DMS 273 (cell line): ENCODE measurements around the gene LAMA4.

Experiments
- DNase-seq: peaks from one replicate; lab custom pipeline; 2025; ENCODE audit not compliant: unreplicated experiment; lab: John Stamatoyannopoulos, UW

LAMA4 gene, protein sequence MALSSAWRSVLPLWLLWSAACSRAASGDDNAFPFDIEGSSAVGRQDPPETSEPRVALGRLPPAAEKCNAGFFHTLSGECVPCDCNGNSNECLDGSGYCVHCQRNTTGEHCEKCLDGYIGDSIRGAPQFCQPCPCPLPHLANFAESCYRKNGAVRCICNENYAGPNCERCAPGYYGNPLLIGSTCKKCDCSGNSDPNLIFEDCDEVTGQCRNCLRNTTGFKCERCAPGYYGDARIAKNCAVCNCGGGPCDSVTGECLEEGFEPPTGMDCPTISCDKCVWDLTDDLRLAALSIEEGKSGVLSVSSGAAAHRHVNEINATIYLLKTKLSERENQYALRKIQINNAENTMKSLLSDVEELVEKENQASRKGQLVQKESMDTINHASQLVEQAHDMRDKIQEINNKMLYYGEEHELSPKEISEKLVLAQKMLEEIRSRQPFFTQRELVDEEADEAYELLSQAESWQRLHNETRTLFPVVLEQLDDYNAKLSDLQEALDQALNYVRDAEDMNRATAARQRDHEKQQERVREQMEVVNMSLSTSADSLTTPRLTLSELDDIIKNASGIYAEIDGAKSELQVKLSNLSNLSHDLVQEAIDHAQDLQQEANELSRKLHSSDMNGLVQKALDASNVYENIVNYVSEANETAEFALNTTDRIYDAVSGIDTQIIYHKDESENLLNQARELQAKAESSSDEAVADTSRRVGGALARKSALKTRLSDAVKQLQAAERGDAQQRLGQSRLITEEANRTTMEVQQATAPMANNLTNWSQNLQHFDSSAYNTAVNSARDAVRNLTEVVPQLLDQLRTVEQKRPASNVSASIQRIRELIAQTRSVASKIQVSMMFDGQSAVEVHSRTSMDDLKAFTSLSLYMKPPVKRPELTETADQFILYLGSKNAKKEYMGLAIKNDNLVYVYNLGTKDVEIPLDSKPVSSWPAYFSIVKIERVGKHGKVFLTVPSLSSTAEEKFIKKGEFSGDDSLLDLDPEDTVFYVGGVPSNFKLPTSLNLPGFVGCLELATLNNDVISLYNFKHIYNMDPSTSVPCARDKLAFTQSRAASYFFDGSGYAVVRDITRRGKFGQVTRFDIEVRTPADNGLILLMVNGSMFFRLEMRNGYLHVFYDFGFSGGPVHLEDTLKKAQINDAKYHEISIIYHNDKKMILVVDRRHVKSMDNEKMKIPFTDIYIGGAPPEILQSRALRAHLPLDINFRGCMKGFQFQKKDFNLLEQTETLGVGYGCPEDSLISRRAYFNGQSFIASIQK (N-terminal part only)

DNA sequence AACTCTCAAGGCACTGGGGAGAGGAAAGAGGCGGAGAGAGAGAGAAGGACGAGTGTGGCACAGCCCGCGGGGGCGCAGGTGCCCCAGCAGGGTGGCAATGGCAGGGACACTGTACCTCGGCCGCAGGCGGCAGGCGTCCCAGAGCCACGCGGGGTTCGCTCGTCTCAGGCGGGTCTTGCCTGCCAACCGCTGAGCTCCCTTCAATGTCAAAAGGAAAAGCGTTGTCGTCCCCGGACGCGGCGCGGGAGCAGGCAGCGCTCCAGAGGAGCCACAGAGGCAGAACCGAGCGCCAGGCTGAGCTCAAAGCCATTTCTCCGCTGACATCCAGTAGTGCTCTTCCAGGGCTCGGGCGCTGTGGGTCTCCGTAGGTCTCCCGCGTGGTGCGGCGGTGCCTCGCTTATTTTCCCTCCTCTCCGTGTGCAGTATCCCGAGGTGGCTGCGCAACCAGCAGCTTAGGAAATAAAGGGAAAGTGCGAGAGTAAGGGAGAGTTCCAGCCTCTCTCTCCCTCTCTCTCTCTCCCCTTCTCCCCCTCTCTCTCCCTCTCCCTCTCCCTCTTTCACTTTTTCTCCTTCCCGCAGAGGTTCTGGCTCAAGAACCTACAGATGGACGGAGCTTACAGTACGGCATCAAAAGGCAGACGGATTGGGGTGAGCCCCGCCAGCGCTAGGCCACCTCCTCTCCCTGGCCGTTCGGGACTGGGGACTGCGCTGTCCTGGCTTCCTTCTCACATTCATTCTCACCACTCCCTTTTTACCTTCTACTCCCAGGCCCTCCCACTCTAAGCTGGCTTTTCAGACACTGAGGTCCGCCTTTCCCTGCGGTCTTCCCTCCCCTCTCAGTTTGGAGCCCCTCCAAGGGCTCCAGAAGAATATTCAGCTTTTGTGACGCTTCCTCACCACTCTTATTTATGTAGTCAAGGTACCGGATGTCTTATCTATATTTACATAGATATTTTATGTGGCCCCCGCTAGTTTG, at the start of gene LAMA4:
LAMA4 (minus strand) TSS at position 727 of the 976 bp plus-strand sequence; CDS start at position 310, 417 bp downstream.
- peak; percentile 78 for DNase-seq

DNA sequence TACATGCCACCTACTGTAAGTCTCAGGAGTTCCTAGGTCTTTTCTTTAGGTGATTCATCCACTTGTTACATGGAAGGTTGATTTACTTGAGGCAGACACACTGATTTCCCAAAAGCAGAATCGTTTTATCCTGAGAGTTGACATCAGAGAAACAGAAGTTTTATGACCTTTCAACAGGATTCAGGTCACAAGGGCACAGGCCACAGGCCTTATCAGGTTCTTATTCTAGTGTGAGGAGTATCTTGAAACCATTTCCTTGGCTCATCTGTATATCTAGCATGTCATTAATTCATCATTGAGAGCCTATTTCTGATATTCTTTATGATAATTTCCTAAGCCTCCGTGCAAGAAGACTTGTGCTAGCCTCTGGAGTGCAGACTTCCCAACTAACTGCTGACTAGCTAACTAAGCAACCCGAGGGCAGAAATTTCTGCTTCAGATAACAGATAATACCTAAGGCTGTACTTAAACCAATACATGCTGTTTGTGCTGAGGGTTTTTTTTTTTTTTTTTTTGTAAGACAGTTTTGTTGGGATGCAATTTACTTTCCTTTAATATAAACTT, 47.9 kb upstream of the LAMA4 start:
- DNase-seq = no peak

DNA sequence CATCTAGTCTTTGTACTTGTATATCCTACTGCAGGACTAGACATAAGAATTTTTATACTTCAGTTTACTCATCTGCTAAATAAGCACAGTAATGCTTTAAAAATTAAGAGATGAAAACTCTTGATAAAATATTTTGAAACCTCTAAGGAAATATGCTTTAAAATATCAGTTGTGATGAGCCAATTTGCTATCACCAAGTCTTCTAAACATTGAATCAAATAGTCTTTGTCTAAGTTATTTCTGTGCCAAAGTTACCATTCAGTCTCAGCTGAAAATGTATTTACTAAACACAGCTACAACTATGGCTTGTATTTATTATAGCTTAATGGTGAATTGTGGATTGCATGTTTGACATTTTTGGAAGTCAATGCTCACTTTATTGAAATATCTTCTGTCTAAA, 46.5 kb upstream of the LAMA4 start:
- DNase-seq = no peak

DNA sequence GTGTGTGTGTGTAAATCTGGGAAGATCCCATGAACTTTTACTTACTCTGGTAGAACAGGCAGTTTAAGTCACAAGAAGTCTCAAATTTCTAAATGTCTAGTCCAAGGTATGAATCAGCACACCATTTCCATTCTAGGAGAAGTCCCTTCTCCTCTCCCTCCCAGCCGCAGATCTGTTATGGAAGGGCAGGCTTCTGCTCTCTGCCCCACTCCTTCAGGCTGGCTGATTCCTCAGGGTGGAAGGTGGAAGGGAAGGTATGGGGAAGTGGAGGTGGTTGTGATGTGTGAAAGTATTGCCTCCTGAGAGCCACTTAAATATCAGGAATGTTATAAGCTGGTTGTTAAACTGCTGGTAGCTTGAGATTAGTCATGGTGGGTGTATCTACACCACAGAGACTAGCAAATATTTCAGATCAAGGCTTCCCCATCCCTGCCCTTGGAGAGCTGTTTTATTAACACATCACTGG, 44.5 kb upstream of the LAMA4 start:
- no peak for DNase-seq

DNA sequence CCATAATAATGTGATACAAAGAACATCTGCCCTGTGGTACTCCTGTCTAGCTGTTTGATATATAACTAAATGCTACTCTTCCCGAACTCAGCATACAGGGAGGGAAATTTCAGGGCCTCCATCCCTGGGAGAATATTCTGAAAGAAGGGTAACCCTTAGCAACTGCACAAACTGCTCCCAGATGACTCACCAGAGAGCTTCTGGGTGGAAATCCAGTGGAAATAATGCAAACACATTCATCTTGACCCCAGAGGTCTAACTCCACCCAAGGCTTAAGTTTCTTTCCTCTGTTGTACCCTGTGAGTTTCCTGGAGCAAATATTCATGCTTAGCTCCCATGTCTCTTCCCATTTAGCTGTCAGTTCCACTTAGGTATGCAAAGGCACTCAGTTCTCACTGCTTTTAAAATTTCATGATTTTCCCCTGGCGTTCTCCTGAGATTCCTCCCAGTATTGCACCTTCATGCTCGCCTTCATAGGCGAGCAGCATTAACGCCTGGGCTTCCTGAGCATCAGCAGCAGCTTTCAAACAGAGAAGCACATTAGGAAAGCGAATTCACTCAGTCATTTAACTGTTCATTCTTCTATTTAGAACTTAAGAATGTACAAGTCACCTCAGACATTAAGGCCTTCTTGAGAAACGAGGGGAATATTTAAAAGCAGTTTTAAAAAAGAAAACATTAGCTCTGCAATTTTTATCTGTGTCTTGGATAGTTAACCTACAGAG, 43.8 kb upstream of the LAMA4 start:
- DNase-seq = no peak

DNA sequence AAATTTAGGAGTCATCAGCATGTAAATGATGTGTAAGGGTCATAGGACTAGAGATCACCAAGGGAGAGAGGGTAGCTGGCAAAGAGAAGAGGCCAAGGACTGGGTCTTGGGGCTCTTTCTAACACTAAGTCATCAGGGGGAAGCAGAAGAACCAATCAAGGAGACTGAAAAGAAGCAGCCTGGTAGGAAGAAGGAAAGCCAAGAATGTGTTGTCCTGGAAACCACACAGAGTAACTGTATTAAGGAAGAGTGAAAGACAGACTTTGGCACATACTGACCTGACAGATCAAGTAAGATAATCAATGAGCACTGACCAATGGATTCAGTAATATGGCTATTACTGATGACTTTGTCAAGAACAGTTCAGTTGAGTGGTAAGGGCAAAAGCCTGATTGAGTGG, 42.3 kb upstream of the LAMA4 start:
- DNase-seq = no peak

DNA sequence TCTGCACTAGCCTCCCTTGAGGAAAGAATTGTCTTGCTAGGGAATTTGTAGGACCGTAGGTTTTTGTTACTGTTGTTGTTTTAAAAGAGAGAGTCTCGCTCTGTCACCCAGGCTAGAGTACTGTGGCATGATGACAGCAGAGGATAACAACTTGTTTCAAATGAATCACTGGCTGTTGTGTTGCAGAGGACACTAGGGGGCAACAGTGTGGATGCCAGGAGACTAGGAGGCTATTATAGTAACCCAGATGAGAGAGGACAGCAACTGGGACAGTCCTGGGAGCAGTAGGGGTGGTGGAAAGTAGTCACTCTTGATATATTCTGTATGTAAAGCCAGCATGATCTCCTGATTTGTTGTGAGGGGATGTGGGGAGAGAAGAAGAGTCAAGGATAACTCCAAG, 41.8 kb upstream of the LAMA4 start:
- peak; percentile 40 for DNase-seq

DNA sequence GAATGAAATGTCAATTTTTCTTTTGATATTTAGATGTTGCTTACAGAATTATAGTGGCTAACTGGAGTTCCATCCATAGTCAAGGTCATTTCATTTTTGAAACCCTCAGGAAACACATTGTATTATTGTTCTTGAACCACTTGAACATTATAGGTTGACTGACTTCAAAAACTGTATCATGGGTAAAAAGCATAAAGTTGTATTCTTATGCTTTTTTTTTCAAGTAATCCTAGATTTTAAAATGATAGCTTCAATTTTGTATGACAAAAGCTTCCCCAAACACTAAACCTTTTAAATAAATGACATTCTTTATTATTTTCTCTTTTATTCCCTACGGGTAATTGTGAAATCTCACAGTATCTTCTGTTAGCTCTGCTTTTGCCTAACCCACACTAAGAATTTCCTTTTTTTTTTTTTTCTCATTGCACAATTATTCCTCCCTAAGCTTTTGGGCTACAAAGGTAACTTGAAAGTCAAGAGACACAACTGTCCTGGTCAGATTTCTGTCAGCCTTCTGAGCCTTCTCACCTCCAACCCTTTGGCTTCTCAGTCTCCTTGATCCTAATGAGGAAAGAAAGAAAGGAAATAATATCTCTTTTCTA, 36.9 kb upstream of the LAMA4 start:
- DNase-seq = no peak

DNA sequence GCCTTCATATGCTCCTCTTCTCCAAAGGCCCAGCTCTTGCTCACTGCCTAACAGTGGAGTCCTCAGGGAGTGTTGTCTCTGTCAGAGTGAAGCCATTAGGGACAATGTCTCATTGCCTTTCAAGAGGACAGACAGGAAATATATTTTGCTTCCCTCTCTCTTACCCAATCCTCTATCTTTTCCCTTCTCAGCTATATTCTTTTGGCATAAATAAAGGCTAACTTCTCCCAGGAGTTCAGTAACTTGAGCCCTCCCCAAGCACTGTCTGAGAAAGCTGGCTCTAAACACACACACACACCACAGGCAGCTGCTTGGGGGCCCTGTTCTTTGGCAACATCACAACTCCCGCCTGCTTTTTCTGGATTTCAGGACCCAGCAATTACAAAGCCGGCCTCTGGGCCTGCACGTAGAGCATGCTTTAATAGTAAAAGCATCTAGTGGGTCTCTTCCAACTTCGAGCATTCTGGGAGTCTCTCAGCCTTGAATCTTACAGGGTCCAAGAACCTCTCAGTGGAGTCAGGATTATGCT, 34.7 kb upstream of the LAMA4 start:
- peak; percentile 86 for DNase-seq

DNA sequence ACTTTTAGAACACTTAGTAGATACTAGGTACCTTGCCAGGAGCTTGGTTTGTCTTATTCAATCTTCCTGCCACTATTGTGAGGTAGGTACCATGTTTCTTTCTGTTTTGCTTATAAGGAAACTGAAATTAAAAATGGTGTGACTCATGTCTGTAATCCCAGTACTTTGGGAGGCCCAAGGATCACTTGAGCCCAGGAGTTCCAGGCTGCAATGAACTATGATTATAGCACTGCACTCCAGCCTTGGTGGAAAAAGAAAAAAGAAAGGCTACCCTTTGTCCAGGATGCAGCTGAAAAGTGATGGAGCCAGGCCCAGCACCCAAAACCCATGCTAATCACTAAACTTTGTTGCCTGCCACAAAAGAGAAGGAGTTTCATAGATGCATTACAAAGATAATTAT, 34.1 kb upstream of the LAMA4 start:
- no peak for DNase-seq

DNA sequence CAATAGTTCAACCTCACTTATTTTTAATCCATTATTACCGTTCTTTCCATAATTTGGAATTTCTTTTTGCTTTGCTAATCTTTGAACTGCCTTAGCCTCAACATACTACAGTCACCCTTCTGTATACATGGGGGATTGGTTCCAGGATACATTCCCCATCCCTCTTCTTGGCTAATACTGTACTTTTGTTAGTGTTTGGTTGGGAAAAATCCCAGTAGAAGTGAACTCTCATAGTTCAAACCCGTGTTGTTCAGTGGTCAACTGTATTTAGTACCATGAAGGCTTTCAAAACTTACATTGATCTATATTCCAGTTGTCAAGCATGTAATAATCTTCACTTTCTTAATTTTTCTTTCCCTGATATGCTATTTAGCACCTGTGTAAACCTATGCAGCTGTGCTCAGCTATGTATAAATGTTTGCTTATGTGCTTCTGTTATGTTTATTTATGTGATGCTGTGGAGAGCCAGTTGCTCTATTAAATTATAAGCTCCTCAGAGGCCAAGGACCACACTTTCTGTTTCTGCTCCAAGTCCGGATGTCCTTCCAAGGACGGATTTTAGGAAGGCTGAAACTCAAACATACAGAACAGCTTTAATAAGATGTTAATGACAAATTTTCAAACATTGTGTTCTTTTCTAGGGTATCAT, 33.3 kb upstream of the LAMA4 start:
- no peak for DNase-seq

DNA sequence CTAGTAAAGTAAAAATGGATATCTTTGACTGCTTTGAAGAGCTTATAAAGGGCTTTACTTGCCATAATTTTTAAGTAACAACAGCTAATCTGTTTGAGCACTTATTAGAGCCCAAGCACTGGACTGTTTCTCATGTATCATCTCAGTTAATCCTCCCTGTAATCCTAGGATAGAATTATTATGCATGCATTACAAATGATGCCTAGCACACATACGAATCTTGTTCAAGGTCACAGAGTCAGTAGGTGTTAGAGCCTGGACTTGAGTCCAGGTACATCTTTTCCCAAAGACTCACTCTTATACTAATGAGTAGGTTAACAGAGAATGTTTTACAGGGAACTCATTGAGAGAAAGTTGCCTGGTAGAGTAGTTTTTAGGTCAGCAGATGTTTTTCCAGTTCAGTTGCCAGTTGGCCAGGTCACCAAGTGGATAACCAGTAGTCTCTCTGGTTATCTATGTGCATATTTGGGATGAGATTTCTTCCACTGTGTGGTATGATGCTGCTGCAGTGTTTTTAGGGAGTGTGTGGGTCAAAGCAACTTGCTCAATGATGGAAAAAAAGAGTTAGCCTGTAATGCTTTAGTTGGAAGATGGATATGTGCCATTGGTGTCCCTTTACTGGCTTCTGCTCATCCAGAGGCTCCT, 32.3 kb upstream of the LAMA4 start:
- DNase-seq = no peak

DNA sequence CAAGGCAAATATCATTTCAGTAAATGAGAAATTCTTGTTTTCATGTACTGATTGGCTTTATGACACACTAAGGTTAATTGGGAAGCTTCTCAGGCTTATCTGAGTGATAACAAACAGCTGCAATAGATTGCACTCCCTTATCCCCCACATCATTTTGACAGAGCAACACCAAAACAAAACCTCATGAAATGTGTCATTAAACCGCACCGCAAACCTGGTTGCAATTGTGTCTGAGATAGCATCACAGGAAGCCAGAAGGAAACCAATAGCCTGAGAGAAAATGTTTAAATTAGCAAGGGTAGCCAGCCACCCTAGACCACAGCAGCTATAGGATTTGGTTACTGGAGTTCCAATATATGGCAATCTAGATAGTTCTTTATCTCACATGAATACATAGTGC, 31.6 kb upstream of the LAMA4 start:
- DNase-seq = no peak

DNA sequence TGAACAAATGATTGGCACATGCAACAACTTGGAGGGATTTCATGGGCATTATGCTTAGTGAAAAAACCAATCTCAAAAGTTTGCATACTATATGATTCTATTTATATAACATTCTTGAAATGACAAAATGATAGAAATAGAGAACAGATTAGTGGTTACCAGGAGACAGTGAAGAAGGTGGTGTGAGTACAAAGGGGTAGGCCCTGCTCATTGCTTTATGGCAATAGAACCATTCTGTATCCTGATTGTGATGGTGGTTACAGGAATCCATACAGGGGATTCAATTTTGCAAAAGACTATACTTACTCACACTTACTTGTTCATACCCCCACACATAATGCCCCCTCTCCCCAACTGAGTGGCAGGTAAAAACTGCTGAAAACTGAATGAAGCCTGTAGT, 30.2 kb upstream of the LAMA4 start:
- DNase-seq = no peak

DNA sequence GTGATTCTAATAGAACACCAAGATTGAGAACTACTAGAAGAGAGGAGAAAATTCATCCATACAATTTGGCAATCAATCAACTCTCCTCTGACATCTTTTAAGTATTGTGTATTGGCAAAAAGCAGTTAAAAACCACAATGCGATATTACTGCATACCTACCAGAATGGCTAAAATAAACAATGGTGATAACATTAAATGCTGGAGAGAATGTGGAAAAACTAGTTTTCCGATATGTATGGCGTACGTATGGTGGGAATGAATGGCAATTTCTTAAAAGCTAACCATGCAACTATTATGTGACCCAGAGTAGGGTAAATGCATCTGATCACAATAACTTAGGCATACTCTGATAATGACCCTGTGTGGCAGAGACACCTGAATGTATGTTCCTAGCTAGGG, 29.3 kb upstream of the LAMA4 start:
- no peak for DNase-seq

DNA sequence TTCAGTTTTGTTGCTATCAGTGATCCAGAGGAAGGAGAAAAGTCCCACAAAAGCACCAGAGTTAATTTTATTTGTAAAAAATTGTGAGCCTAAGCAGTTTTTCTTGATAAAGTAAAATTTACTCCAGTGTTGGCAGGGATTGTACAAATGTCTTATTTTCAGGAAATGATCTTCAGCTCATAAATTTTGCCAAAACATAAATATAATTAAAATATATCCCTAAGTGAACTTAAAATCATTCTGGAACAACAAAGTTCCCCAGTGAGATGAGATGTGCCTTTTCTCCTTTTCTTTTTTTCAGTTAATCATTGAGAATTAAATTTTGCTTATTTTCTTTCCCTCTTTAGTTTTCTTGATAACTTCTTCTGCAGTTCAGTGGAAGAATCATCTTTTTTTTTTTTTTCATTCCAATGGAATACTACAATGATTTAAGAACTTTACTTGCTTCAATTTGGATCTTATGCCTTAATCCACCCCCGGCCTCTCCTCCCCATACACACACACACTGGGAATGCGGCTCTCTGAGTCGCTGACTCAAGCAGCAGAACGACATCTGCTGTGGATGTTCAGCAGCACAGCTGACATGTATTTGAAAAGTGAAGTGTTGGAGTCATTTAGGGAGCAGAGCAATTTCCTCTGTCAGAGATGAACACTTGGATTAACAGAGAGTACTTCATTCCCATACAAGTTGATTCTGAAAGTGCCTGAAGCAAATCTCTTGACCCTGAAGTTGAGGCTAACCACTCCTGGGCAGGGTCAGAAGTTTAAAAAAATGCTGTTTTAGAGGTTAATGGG, 27.7 kb upstream of the LAMA4 start:
- peak; percentile 83 for DNase-seq
